NCI-H2171 (cell line): ENCODE measurements around the gene TRPM3.
"Not testable (repeated sequence)": the region's sequence is repeated elsewhere in the genome, so short reads cannot be mapped to it uniquely, and the experiment has no call there.

Experiments used
- DNase-seq: peaks from one replicate; lab custom pipeline; 2025; lab: John Stamatoyannopoulos, UW

Gene TRPM3

DNA sequence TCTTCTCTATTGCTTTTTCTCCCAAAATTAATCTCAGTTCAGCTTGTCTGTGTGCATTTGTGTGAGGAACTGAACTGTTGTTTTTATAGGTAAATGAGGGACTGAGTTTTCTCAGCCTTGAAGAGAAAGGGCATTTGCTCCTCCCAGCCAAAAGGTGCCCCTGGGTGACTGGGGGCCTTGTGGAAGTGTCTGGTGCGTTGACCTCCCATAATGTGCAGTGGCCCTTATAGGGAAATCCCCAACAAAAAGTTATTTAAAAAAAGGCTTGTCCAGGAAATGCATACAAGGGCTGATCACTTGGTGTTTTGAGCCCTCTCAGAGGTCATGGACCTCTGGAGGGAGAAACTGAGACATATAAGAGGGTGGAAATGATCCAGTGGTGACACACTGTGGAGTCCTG is 467.3 kb downstream of the TRPM3 start:
- DNase-seq: no peak

DNA sequence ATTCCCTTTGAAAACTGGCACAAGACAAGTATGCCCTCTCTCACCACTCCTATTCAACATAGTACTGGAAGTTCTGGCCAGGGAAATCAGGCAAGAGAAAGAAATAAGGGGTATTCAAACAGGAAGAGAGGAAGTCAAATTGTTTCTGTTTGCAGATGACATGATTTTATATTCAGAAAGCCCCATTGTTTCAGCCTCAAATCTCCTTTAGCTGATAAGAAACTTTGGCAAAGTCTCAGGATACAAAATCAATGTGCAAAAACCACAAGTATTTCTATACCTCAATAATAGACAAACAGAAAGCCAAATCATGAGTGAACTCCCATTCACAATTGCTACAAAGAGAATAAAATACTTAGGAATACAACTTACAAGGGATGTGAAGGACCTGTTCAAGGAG is 476.8 kb downstream of the TRPM3 start:
- DNase-seq: not testable (repeated sequence)

DNA sequence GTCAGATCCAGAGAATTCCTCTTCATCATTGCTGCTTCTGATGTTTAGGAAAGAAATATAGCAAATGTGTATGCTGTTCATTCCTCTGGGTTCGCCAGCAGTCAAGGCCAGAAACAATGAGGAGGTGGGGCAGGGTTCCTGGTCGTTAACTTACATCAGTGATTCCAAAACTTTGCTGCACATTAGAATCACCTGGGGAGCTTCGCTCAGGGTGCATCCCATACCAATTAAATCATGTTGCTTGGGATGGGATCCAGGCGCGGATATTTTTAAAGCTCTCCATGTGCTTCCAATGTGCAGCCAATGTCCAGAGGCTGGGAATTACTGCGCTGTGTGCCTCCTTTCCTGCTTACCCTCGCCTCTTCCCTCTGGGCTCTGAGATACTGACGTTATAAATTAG is 479.1 kb downstream of the TRPM3 start:
- no peak for DNase-seq

DNA sequence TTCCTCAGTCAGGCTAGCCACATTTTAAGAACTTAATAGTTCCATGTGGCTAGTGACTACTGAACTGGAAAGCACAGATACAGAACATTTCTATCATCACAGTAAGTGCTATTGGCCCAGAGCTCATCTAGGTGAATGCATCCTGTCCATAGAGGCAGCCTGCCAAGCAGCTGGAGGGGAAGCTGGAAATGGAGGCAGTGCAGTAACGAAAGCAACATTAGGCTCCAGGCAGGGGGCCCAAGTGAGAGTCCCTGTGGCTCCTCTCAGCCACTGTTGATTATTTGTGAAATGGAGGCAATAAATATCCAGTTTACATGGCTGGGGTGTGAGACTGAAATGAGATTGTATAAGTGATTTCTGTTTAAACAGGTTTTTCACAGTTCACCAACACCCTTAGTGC is 479.8 kb downstream of the TRPM3 start:
- no peak for DNase-seq

DNA sequence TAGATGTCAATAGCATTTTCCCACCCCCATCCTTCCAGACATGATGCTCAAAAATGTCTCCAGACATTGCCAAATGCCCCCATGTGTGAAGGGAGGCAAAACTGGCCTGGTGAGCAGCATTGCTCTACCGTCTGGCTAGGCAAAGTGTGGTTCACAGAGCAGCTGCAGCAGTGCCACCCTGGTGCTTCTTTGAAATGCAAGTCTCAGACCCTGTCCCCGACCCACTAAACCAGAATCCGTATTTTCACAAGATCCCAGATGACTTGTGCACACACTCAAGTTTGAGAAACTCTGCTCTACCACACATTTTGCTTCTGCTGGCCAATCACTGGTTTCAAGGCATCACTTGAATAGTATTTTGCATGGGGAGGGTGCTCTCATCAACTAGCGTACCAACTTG is 480.4 kb downstream of the TRPM3 start:
- DNase-seq: no peak

DNA sequence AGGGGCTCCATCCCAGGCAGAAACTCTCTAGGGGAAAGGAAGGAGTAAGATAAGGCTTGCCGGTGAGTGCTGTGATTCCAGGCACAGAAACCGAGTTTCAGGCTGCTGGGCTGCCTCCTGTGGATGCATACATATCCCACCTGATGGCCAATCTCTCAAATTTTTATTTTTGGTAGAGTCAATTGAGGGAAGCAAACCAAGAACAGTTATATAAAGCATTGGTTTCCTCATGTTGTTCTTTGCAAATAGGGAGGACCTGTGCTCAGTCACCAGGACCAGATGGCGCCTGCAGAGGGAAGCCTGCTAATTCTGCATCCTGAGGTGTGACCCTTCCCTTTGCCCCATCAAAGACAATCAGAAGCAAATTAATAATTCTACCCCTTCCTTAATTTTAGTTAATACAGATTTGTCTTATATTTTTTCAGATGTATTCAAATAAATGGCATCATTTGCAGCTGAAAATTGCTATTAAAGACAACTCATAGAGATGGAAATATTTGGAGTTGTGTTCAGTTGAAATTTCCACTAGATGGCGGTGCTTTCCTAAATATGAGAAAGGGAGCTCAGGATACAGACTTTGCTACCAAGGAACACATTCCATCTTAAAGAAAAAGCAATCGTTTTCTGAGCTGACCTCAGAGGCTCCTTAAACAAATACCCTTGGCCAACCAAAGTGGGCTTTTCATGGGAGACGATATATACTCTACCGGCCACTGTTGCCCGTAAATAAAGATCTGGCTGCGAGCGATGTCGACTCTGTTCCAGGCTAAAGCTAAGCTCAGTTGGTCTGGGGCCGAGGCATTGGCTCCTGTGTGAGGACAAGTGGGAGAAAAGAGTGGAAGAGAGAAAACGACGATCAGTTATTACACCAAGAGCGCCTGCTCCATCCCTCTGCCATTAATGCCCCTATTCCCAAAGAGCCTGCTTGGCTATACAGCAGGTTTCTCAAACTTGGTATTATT is 481.3 kb downstream of the TRPM3 start:
- peak; percentile 5 for DNase-seq

DNA sequence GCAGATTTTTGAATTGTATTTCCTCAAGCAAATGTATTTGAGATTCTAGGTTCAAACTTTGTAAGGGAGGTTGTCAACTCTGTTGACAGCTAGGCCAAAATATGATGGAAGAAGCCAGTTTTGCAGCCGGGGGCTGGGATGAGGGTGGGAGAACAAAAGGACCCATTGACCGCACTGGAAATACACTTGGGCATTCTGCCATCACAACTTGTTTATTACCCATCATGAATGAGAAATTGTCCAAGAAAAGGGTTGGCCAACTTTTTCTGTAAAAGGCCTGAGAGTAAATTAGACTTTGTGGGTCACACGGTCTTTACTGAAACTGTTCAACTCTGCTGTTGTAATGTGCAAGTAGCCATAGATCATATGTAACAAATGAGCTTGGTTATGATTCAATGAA is 485.6 kb downstream of the TRPM3 start:
- no peak for DNase-seq

DNA sequence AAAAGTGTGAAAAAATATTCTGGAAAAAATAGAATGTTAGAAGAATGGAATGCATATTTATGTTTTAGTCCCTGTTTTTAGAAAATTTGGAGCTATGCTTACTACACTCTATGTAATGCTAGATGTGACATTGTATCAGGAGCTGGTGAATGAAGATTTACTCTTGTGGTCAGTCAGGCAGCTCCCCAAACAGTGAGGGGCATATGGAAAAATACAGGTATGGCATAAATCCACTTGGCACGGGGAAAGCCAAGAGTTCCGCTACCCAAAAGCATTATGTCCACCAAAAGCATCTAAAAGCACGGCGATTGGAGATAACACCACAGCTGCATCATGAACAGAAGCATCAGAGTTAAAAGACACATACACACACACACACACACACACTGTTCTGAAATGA is 486.7 kb downstream of the TRPM3 start:
- no peak for DNase-seq

DNA sequence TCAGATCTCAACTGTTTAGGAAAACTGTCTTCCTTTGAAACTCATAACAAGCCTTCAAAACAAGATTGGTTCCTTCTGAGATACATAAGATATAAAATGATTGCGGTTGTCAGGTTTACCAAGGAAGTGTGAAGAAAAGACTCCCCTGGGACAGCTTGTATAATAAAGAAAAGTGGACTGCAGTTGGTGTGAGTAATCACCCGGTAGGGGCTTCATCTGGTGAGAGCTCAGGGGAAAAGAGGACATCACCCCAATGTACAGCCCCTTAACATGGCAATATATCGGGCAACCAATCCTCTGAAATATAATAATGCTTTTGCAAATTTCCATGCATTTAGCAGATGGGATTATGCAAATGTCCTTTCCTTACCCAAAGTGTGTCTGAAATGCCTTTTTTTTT is 490.4 kb downstream of the TRPM3 start:
- no peak for DNase-seq

DNA sequence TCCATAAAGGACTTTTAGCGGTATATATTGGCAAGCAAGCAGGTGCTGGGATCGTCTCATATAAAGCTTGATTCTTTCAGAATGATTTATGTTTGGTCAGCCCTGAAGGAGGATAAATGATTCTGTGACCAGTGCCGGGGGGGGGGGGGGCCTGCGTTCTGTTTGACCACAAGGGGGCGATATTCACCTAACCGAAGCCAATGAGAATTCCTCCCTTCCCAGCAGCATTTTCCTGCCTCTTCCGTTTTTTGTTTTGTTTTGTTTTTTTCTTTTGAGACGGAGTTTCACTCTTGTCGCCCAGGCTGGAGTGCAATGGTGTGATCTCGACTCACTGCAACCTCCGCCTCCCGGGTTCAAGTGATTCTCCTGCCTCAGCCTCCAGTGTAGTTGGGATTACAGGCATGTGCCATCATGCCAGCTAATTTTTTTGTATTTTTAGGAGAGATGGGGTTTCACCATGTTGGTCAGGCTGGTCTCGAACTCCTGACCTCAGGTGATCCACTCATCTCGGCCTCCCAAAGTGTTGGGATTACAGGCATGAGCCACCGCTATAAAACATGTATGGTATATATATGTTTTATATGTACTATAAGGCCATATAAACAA is 492.2 kb downstream of the TRPM3 start:
- DNase-seq: not testable (repeated sequence)

DNA sequence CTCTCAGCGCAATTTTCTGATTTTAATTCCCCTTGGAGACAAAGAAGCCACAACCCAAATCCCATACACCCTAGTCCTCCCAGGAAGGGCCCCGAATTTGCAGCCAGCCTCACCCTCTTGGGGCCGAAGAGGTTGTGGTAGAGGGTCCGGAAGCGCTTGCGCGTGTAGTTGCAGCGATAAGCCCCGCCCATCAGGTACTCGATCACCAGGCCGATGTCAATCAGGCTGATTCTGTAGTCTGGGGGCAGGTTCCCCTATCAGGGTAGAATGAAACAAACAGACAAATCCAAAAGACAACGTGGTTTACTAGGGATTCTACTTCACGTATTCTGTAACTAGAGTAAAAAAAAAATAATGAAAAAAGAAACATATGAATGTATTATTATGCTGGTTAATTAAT is 496.3 kb downstream of the TRPM3 start:
- no peak for DNase-seq

DNA sequence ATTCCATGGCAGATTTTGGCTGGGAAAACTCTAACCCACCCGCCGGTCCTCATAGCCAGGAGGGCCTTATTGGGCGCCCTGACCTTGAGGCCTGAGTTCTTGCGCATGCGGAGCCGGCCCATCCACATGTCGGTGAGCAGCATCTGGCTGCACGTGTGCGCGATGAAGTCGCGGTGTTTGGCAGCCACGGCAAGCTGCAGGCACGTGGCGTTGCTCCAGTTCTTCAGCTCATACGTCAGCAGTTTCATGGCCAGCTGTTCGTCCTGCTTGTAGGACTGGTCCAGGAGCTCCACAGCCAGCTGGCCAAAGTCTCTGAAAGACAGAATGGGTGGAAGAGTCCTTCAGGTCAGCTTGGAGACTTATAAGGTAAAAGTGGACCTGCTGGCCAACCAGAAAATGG is 502.6 kb downstream of the TRPM3 start:
- DNase-seq: no peak

DNA sequence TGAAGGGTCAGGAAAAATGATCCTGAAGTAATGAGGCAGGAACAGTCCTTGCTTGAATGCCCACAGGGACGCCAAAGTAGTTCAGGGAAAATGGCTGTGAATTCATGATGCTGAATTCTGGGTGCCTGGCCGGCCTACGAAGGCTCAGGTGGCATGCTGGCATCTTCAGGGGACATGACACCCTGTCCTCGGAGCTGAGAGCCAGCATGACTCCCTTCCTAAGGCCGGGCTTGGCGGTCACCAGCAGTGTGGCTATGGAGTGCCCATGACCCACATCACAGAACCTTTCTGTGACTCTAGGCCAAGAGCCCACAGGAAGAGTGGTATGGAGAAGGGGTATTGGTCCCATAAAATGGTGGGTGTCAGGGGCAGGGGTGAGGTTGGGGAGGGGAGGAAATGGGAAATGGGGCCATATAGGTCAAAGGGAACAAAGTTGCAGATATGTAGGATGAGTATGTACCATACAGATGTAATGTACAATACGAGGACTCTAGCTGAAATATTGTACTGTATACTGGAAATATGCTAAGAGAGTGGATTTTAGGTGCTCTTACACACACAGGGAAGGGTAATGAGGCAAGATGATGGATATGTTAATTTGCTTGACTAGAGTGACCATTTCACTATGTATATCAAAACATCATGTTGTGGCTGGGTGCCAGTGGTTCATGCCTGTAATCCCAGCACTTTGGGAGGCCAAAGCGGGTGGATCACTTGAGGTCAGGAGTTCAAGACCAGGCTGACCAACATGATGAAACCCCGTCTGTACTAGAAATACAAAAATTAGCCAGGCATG is 504.2 kb downstream of the TRPM3 start:
- no peak for DNase-seq

DNA sequence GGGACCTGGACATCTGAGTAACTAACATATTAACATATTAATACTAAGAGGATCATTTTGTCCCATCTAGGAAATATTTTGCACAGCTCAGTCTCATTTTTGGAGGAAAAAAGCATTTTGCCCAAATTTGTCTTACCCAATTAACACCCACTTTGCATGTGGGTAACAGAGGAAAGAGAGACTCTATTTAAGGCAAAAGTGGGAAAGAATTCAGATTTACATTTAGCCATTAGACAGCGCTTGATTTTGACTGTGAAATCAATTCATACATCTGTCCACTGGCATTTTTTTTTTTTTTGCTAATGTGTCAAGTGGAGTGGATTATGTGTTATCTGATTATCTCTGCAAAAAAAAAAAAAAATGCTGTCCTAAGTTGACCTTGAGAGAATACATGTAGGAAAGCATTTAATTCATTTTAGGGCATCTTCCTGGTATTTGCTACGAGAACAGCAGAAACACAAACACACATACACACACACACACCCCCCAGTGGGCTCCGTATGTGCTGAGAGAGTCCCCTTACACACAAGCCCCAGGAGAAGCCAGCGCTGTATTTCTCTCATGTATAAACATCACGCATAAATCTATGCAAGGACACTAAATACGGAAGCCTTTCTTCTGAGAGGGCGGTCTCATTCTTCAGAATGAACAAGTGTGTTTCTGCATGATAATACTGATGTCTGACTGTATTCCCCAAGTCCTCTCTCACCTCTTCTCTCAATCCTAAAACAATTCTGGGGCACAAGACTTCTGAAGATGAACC is 505.0 kb downstream of the TRPM3 start:
- DNase-seq: no peak

DNA sequence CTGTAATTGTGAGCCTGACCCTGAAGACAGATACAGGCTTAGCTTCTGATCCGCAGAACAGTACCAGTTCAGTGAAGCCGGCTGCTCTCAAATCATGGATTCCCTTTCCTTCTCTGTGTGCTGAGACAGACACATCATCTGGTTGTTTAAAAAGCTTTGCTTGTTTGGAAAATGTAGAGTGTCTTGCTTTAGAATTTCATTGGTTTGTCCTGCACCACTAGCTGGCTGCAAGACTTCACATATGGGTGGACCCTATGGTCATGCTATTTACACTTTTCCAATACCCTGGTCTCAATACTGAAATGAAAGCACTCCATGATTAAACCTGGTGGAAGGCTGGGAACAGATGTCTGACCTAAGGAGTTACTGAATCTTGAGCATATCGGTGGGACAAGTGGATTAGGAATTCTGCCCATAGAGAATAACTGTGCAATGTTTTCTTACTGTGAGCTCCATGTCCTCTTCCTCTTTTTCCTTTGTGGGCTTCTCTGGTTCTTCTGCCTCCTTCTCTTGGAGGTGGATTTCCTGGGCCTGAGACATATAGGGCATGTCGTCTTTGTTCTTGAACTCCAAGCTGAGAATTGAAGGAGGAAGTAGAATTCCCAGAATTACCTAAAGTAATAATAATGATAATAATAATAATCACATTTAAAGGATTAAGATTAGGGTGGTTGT is 505.8 kb downstream of the TRPM3 start:
- DNase-seq: no peak

DNA sequence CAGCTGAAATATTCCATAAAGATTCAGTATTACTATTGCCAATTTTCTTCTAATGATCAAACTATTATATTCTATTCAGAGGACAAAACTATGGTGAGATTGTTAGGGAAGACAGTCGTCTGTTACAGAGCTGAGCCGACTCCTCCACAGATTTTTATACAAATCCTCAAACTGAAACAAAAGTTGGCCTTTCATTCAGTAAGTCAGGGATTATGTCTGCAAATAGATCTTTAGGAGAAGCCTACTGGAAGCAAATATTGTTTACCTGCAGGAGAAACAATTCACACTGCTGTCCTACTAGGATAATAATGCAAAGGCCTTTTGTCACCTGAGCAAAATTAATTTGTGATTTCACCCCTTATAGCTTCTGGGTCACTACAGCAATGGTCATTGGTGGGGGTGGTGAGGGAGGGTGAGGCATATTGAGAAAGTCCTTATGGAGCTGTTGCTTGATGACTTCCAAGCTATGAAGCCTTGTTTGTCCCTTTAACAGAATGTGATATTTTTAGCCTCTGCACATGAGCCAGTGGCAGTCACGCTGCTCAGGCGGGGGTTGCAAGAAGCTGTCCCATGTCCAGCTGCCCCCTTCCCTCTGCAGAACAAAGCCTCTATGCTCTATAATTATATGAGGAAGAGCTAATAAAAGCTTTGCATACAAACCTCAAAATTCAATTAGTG is 506.5 kb downstream of the TRPM3 start:
- no peak for DNase-seq

DNA sequence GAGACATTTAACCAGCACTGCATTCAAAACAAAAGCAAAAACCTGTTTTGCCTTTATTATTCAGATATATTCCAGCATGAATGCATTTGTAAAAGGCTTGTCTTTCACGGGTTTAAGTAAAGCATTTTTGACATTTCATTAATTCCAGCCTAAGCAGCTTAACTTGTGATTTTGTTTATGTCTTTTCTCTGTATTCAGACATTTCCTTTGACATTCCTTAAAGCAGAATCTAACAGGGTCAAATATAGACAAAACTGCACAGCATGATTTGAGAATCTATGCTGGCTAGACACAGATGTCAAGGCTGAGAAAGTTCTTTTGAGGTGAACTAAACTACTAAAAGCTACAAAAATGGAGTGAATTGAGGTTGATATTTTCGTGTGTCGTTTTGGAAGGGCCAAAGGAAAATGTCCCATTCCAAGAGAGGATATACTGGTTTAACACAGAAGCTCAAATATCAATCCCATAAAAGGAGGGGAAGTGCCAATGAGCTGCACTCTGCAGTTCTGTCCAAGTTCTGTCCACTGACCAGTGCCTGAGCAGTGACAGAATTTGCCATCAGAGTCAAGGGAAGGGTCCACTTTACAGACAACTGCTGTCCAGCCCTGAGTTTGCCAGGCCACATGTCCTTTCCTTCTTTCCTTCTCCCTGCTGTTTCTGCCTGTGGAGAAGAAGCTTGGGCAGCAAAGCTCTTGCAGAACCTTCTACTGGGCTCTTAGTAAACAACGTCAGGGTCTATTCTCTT is 508.2 kb downstream of the TRPM3 start:
- DNase-seq: no peak

DNA sequence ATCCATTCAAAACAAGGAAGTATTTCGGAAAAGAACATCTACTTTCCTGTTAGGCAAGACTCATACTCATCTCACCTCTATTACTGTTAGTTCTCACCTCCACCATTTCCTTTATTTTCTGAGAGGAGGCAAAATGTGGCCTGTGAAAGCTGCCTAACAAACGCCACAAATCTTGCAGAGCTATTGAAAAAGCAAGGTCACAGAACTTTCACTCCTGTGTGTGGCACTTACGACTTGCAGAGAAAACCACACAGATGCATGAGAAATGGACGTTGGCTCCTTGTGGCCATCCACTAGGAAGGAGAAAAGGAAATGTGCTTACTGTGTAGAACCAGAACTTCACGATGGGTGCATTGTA is 511.2 kb downstream of the TRPM3 start:
- DNase-seq: no peak

DNA sequence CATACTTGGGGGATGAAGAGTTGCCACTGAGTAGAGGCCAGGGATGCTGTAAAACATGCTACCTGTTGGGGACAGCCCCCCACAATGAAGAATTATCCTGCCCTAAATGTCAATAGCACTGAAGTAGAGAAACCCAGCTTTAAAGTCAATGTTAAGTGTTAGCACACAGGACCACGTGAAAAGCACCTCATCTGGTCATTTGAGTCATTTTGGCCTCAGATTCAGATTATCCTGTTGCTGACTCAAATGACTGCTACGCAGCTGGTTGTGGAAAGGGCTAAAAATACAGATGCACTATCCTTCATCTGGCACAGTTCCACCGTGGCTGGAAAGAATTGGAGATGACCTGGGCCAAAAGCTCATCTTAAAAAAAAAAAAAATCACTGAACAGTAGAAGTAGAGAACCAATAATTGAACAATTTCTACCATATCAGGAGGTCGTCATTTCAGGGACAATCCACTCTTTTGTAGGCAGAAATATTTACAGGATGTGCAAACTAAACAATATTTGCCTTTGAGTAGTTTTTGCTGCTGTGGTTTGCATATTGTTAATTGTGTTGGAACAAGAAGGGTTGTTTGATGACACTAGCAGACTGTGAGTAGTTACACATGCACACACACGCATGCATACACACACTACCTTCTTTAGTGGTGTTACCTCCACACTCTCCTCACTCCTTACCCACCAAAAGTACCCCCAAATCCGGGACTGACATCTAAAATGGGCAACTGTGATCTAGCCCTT is 511.7 kb downstream of the TRPM3 start:
- DNase-seq: no peak

DNA sequence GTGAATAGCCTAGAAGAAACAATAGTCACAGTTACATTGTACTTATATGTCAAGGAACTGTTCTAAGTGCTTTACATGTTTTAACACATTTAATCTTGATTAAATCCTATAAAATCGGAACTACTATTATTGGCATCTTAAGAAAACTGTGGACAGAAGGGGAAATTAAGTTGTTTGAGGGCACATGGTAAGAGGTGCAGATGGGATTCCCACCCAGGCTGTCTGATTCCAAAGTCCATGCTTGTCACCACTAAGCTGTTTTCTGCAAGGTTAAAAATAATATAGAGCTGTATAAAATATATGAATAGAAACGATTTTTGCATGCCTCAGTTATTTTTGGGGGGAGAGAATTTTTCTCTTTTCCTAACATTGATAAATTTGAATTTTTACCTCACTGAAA is 512.4 kb downstream of the TRPM3 start:
- DNase-seq: no peak
